Rectal smooth muscle tissue (tissue), 1 donor: ENCODE data around the gene TEDC1.

Experiments
- H3K27ac ChIP-seq: one replicate; pipeline ENCODE4 v1.7.0; 2013; ENCODE audit warnings: low read depth, low read length, inconsistent platforms
- H3K27me3 ChIP-seq: one replicate; pipeline ENCODE4 v1.7.0; 2013; ENCODE audit warnings: low read length; ENCODE audit not compliant: control insufficient read depth, insufficient read depth
- H3K36me3 ChIP-seq: one replicate; pipeline ENCODE4 v1.7.0; 2013; ENCODE audit warnings: low read length; ENCODE audit not compliant: control insufficient read depth, insufficient read depth
- H3K4me1 ChIP-seq: one replicate; pipeline ENCODE4 v1.7.0; 2013; ENCODE audit warnings: low read length; ENCODE audit not compliant: control insufficient read depth, insufficient read depth
- H3K4me3 ChIP-seq: one replicate; pipeline ENCODE4 v1.7.0; 2013; ENCODE audit warnings: low read length
- H3K9ac ChIP-seq: one replicate; pipeline ENCODE4 v1.7.0; 2013; ENCODE audit warnings: low read length

TEDC1 gene

GRCh38 chr14:105479431-105480158 lies 11.5 kb upstream of the TEDC1 start:
- Histone ChIP-seq H3K27ac (peak overlapping the region; percentile 98), H3K4me3 (no peak overlapping the region), H3K9ac (no peak overlapping the region), H3K27me3 (peaks cover 15% of the 10 kb centered on the region), H3K4me1 (peaks cover 33% of the 10 kb centered on the region), H3K36me3 (no peaks in the 10 kb centered on the region)

- H3K27me3 ChIP-seq, result peaks cover 13% of the 10 kb centered on the region
- no peaks in the 10 kb centered on the region for H3K36me3 ChIP-seq
- H3K4me3 ChIP-seq, result peak overlapping the region; percentile 87
- H3K27ac ChIP-seq, result peak overlapping the region; percentile 98
- no peak overlapping the region for H3K9ac ChIP-seq
- H3K4me1 ChIP-seq, result peaks cover 33% of the 10 kb centered on the region
Observed at GRCh38 chr14:105480199-105480746, 10.8 kb upstream of the TEDC1 start.

DNA sequence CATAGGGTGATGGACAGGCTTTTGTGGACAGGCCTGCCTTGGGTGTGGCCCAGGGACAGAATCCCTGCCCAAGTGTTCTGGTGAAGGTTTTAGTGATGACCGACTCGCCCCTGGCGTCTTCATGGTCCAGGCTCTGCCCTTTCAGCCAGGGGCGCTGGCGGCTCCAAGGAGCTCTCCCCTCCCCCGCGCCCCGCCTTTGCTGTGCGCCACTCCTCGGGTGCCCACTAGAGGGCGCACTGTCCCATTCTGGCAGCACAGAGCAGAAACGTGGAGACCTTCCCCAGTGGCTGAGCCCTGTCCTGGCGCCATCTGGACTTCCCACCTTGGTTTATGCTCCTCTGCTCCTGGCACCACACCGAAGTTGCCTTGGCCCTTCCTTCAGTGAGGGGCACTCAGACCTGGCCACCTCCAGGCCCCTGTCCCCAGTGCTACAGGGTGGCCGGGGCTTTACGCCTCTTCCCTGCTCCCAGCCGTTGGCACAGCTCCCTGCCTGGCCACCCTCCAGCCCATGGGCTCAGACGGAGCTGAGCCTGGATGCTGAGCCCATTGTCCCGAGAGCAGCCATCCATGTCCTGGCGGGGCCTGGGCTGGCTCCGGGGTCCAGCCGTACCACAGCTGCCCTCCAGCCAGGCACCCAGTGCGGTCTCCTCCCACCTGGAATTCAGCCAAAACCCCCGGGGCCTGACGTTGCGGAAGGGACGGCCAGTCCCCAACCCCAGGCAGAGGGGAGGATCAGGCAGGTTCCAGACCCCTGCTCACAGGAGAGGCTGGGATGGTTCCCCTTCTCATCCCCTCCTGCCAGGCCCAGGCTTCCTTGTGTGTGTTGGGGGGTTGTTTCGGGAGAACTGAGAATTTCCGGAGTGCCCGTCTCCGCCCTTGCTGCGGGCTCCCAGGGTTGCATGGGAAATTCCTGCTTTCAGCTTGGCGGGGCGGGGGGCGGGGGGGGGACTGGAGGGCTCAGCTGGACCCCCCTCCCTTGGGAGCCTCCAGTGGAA lies 9.9 kb upstream of the TEDC1 start:
- peak overlapping the region; percentile 87 for H3K4me3 ChIP-seq
- no peaks in the 10 kb centered on the region for H3K36me3 ChIP-seq
- peak overlapping the region; percentile 98 for H3K27ac ChIP-seq
- H3K27me3 ChIP-seq, result peaks cover 13% of the 10 kb centered on the region
- H3K4me1 ChIP-seq, result peaks cover 32% of the 10 kb centered on the region
- H3K9ac ChIP-seq, result peak overlapping the region; percentile 90

DNA sequence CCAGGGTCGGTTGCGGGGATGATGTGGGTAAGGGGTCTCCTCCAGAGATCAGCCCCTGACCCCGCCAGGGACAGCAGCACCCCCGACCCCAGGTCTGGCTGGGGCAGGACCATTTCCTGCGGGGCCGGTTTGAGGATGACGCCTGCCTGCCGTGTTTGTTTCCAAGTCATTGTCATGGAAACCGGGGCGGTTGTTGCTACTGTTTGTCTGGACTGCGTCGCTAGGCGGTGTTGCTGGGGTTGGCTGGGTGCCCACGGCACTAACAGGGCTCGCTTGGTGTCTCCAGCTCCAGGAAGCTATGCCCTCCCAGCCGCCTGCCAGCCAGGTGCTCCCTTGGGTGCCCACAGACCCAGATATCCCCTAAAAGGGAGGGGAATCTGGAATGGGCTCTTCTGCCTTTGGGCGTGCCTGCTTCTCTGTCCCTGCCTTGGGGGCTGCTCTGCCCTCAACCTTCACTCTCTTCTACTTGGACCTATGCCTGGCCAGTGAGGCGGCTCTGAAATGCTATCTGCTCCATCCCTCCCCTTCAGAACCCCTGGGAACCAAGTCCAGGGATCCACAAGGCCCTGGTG lies 9.1 kb upstream of the TEDC1 start:
- peaks cover 9% of the 10 kb centered on the region for H3K27me3 ChIP-seq
- peak overlapping the region; percentile 68 for H3K9ac ChIP-seq
- H3K4me3 ChIP-seq, result peak overlapping the region; percentile 51
- H3K27ac ChIP-seq, result peak overlapping the region; percentile 98
- H3K36me3 ChIP-seq, result no peaks in the 10 kb centered on the region
- H3K4me1 ChIP-seq, result peaks cover 28% of the 10 kb centered on the region

- H3K4me1 ChIP-seq, result peaks cover 28% of the 10 kb centered on the region
- H3K9ac ChIP-seq, result no peak overlapping the region
- no peaks in the 10 kb centered on the region for H3K36me3 ChIP-seq
- H3K27me3 ChIP-seq, result peaks cover 4% of the 10 kb centered on the region
- H3K4me3 ChIP-seq, result peak overlapping the region; percentile 51
- H3K27ac ChIP-seq, result peak overlapping the region; percentile 98
Observed at GRCh38 chr14:105482486-105483110, 8.4 kb upstream of the TEDC1 start.

GRCh38 chr14:105483300-105484068 lies 7.6 kb upstream of the TEDC1 start:
- peaks cover 4% of the 10 kb centered on the region for H3K27me3 ChIP-seq
- H3K36me3 ChIP-seq, result no peaks in the 10 kb centered on the region
- peak overlapping the region; percentile 98 for H3K27ac ChIP-seq
- H3K4me1 ChIP-seq, result peaks cover 28% of the 10 kb centered on the region
- H3K4me3 ChIP-seq, result no peak overlapping the region
- H3K9ac ChIP-seq, result no peak overlapping the region

GRCh38 chr14:105484069-105484996 lies 6.7 kb upstream of the TEDC1 start:
- H3K36me3 ChIP-seq, result no peaks in the 10 kb centered on the region
- H3K4me1 ChIP-seq, result peaks cover 30% of the 10 kb centered on the region
- H3K9ac ChIP-seq, result no peak overlapping the region
- H3K27me3 ChIP-seq, result peaks cover 4% of the 10 kb centered on the region
- H3K4me3 ChIP-seq, result no peak overlapping the region
- H3K27ac ChIP-seq, result peak overlapping the region; percentile 19

GRCh38 chr14:105484997-105485393 lies 6.1 kb upstream of the TEDC1 start:
- H3K27me3 ChIP-seq, result no peaks in the 10 kb centered on the region
- no peaks in the 10 kb centered on the region for H3K36me3 ChIP-seq
- H3K9ac ChIP-seq, result no peak overlapping the region
- H3K27ac ChIP-seq, result peak overlapping the region; percentile 19
- H3K4me1 ChIP-seq, result peaks cover 32% of the 10 kb centered on the region
- H3K4me3 ChIP-seq, result no peak overlapping the region

DNA sequence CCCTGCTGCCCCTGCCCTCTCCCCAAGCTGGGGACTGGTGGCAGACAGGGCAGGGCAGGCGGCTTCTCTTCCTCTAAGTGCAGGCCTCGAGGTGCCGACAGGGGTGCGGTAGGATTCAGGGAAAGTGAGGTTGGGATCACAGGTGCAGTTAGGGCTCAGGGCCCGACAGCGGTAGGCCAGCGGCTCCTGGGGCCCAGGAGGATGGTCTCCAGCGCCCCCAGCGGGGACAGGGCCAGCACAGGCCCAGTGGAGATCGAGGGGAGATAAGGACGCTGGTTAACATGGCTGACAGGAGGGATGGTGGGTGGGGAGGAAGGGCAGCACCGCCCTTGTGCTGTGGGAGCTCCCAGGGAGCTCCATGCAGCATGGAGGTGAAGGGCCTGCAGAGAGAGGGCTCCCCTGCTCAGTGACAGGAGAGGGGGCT lies 5.3 kb upstream of the TEDC1 start:
- Histone ChIP-seq H3K4me1 (peaks cover 30% of the 10 kb centered on the region), H3K36me3 (no peaks in the 10 kb centered on the region), H3K9ac (no peak overlapping the region), H3K27me3 (no peaks in the 10 kb centered on the region), H3K4me3 (no peak overlapping the region), H3K27ac (peak overlapping the region; percentile 83)

- H3K9ac ChIP-seq, result peak within 1 kb of the TSS; percentile 56
- peak within 1 kb of the TSS; percentile 83 for H3K27ac ChIP-seq
- H3K36me3 ChIP-seq, result no peaks in the 10 kb centered on the region
- H3K4me3 ChIP-seq, result peak within 1 kb of the TSS; percentile 75
- no peaks in the 10 kb centered on the region for H3K27me3 ChIP-seq
- peaks cover 26% of the 10 kb centered on the region for H3K4me1 ChIP-seq
Observed at GRCh38 chr14:105486163-105486973, 4.7 kb upstream of the TEDC1 start, which contains the start of gene CRIP1. Gene CRIP1, plus strand, starts transcription at chr14:105486886. Its CDS starts 374 bp downstream, at chr14:105487260.
